Sigmoid colon (tissue), 4 donors: Measurements from ENCODE around the gene NTM.

Experiments used
- EP300 ChIP-seq, 4 donors: sonication (generic); formaldehyde crosslinking; IDR thresholded peaks; one replicate each; pipeline ENCODE4 v1.6.1; 2017; ENCODE audit warnings: antibody characterized with exemption in 4 of 4
- POLR2A ChIP-seq, 2 donors: fragments of 450-650 bp; IDR thresholded peaks; one replicate each; pipeline ENCODE4 v1.6.1; 2016; ENCODE audit warnings: antibody characterized with exemption in 2 of 2, mild to moderate bottlenecking in 2 of 2, moderate library complexity in 2 of 2
- TF ChIP-seq, protein P1 (sequence below), 4 experiments: fragments of 450-650 bp in 3 of 4; fragments of 200-600 bp in 1 of 4; IDR thresholded peaks; one replicate each; pipeline ENCODE4 v1.5.1; 2016 to 2019; ENCODE audit warnings: antibody characterized with exemption in 4 of 4, mild to moderate bottlenecking in 3 of 4, moderate library complexity in 2 of 4

DNA sequence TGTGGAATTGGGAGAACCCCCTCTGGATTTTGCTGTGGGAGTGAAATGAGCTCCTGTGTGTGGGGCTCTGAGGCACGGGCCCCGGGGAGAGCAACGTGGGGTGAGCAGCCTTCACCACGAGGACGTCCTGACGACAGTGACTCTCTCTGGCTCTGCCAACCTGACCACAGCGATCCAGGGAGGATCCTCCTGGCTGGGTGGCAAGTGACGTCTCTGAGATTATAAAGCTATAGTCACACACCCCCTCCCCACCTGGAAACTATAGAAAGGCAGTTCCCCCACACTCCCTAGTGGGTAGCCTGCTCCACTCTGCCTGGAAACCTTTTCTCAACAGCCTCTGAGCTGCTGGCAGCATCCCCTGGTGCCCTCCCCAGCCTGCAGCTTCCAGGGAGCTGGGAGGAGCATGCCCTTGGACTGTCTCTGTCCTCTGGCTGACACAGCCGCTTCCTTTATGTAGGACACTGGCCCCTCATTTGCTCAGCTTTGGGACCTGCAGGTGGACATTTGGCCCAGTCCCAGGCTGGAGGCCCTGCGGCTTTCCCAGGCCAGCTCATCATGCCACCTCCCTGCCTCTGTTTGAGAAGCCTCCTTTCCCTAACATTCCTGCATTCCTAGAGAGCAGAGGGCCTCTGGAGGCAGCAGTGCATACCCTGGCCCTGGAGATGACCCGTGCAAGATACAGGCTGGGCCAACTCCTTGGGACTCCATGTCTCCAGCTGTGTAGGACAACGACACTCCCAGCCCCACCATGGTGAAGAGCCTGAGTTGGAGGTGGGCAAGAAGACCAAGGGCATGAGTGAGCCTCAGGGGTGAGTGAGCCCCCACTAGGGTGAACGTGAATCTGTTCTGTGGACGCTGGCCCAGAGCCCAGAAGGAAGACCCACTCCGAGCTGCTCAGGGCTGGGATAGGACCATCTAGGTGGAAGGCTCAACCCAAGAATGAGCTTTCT, 314.0 kb downstream of the NTM start:
- TF ChIP-seq POLR2A (IDR thresholded peaks at IDR 0.05): no peak
- no peak for TF ChIP-seq EP300 (IDR thresholded peaks at IDR 0.05)
- TF ChIP-seq, protein P1, sequence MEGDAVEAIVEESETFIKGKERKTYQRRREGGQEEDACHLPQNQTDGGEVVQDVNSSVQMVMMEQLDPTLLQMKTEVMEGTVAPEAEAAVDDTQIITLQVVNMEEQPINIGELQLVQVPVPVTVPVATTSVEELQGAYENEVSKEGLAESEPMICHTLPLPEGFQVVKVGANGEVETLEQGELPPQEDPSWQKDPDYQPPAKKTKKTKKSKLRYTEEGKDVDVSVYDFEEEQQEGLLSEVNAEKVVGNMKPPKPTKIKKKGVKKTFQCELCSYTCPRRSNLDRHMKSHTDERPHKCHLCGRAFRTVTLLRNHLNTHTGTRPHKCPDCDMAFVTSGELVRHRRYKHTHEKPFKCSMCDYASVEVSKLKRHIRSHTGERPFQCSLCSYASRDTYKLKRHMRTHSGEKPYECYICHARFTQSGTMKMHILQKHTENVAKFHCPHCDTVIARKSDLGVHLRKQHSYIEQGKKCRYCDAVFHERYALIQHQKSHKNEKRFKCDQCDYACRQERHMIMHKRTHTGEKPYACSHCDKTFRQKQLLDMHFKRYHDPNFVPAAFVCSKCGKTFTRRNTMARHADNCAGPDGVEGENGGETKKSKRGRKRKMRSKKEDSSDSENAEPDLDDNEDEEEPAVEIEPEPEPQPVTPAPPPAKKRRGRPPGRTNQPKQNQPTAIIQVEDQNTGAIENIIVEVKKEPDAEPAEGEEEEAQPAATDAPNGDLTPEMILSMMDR (IDR thresholded peaks at IDR 0.05): no peak
